ENCODE results near the gene RNASE1.

RNASE1 gene

DNA sequence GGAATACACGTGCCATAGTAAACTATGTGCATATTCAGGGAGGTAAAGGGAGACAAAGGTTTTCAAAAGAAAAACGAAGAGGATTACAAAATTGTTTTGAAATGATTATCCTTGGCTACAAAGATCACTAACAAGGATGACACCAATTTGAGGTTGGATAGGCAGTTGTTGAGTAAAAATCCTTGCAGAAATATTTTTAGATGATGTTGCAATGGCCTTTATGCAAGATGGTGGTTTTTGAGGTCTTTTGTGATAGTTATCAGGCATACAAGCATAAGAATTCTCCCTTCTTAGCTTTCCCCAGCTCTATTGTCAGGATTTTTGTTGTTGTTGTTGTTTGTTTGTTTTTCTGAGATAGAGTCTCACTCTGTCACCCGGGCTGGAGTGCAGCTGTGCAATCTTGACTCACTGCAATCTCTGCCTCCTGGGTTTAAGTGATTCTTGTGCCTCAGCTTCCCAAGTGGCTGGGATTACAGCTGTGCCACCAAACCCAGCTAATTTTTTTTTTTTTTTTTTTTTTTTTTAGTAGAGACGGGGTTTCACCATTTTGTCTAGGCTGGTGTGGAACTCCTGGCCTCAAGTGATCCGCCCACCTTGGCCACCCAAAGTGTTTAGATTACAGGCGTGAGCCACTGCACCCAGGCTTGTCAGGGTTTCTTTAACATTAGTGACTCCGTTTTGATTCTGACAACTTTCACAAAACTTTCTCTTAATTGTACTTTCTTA lies 7.8 kb downstream of the RNASE1 start (continued):
- TF ChIP-seq GLI2 (tag by site-specific recombination; IDR thresholded peaks at IDR 0.05; ENCODE audit: borderline replicate concordance, low read depth) = no peak

GRCh38 chr14:20792556-20792955 lies 10.1 kb downstream of the RNASE1 start:
- TF ChIP-seq ZNF624 (tag by site-specific recombination; IDR thresholded peaks at IDR 0.05) = no peak
- TF ChIP-seq ZNF221 (tag by site-specific recombination; IDR thresholded peaks at IDR 0.05; ENCODE audit: borderline replicate concordance) = no peak
- TF ChIP-seq, protein P1, sequence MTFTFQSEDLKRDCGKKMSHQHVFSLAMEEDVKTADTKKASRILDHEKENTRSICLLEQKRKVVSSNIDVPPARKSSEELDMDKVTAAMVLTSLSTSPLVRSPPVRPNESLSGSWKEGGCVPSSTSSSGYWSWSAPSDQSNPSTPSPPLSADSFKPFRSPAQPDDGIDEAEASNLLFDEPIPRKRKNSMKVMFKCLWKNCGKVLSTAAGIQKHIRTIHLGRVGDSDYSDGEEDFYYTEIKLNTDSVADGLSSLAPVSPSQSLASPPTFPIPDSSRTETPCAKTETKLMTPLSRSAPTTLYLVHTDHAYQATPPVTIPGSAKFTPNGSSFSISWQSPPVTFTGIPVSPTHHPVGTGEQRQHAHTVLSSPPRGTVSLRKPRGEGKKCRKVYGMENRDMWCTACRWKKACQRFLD (tag by site-specific recombination; IDR thresholded peaks at IDR 0.05) = no peak
- no peak for TF ChIP-seq ZNF184 (tag by site-specific recombination; IDR thresholded peaks at IDR 0.05)
- no peak for TF ChIP-seq ZNF174 (tag by site-specific recombination; IDR thresholded peaks at IDR 0.05)
- TF ChIP-seq ZSCAN5A (tag by site-specific recombination; IDR thresholded peaks at IDR 0.05) = no peak
- TF ChIP-seq INSM2 (tag by site-specific recombination; IDR thresholded peaks at IDR 0.05) = no peak
- ChIA-PET CTCF (interaction anchor here (0.7 to 1.6 kb wide), 2 partner anchors 11 to 94 kb away, joined by 4 read pairs; partner anchors contain the start of gene RNASE6), POLR2A (no interaction called here)
- no peaks in the 10 kb centered on the region for H3K36me3 ChIP-seq (ENCODE audit: control insufficient read depth in 2 of 2, insufficient read depth in 1 of 2, low read length in 2 of 2)
- no peaks in the 10 kb centered on the region for H3K9me3 ChIP-seq (ENCODE audit: control insufficient read depth, insufficient read depth, low read depth, low read length)
- no peak overlapping the region for H3K4me3 ChIP-seq (ENCODE audit: low read depth, low read length)
- no peak overlapping the region for H3K27ac ChIP-seq (ENCODE audit: extremely low read depth, low read depth, low read length)
- H3K4me1 ChIP-seq (ENCODE audit: control insufficient read depth, insufficient read depth, low read length) = 0 out of 2 replicates have a peak, but pooled peaks cover 2% of the 10 kb centered on the region

DNA sequence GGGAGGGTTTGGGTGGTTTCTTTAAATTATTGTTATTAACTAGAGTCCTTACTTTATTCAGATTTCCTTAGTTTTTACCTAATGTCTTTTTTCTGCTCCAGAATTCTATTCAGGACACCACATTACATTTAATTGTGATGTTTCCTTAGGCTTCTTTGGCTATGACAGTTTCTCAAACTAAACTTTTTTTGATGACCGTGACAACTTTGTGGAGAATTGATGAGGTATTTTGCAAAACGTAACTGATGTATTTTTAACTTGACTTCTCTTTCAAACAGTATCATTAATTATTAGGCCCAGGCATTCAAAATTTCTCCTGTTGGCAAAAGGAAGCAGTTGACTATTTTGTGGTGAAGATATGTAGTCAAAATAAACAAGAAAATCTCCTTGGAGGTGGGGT lies 11.0 kb downstream of the RNASE1 start:
- POLR2A ChIA-PET = no interaction called here

DNA sequence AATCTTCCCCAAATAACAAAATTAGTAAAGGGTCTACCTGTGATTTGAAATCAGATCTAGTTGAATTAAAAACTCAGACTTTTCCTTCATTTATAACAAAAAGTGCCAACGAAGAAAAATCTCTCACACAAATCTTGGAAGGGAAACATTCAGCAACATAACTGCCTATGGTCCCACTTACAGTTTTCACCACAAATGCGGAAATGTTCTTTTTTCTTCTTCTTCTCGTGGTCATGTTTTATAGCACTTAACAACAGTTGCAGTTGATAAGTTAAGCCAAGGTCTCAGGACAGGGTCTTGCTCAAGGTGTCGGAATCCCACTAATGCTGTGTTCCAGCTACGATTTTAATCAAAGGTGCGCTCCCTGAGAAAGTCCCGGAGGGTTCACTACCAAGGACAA lies 11.5 kb downstream of the RNASE1 start:
- Histone ChIP-seq H3K27ac (ENCODE audit: extremely low read depth, low read depth, low read length) (no peak overlapping the region), H3K36me3 (ENCODE audit: control insufficient read depth in 2 of 2, insufficient read depth in 1 of 2, low read length in 2 of 2) (no peaks in the 10 kb centered on the region), H3K4me3 (ENCODE audit: low read depth, low read length) (no peak overlapping the region), H3K9me3 (ENCODE audit: control insufficient read depth, insufficient read depth, low read depth, low read length) (no peaks in the 10 kb centered on the region), H3K4me1 (ENCODE audit: control insufficient read depth, insufficient read depth, low read length) (0 out of 2 replicates have a peak, but pooled peaks cover 2% of the 10 kb centered on the region)
- POLR2A ChIA-PET = no interaction called here
- CTCF ChIA-PET = no interaction called here
- TF ChIP-seq ZNF561 (tag by site-specific recombination; IDR thresholded peaks at IDR 0.05; ENCODE audit: borderline replicate concordance) (no peak), INSM2 (tag by site-specific recombination; IDR thresholded peaks at IDR 0.05) (no peak), OVOL3 (tag by site-specific recombination; IDR thresholded peaks at IDR 0.05) (no peak), ZNF175 (tag by site-specific recombination; IDR thresholded peaks at IDR 0.05) (no peak), ZFP37 (tag by site-specific recombination; IDR thresholded peaks at IDR 0.05) (no peak), ZNF366 (tag by site-specific recombination; conservative IDR thresholded peaks at IDR 0.05) (no peak), ZNF132 (tag by site-specific recombination; IDR thresholded peaks at IDR 0.05; ENCODE audit: borderline replicate concordance) (no peak), ZNF37A (tag by site-specific recombination; IDR thresholded peaks at IDR 0.05) (no peak), KLF16 (tag by site-specific recombination; IDR thresholded peaks at IDR 0.05) (no peak), ZNF623 (tag by site-specific recombination; IDR thresholded peaks at IDR 0.05) (no peak)
- TF ChIP-seq, protein P2, sequence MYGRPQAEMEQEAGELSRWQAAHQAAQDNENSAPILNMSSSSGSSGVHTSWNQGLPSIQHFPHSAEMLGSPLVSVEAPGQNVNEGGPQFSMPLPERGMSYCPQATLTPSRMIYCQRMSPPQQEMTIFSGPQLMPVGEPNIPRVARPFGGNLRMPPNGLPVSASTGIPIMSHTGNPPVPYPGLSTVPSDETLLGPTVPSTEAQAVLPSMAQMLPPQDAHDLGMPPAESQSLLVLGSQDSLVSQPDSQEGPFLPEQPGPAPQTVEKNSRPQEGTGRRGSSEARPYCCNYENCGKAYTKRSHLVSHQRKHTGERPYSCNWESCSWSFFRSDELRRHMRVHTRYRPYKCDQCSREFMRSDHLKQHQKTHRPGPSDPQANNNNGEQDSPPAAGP (tag by site-specific recombination; IDR thresholded peaks at IDR 0.05) = no peak

More for the DNA sequence above, 11.0 kb downstream of the RNASE1 start:
- H3K4me3 ChIP-seq (ENCODE audit: low read depth, low read length) = no peak overlapping the region
- CTCF ChIA-PET = no interaction called here
- TF ChIP-seq ZNF580 (tag by site-specific recombination; IDR thresholded peaks at IDR 0.05) = no peak
- TF ChIP-seq ZNF626 (tag by site-specific recombination; IDR thresholded peaks at IDR 0.05) = no peak
- no peak for TF ChIP-seq ZNF248 (tag by site-specific recombination; IDR thresholded peaks at IDR 0.05)
- no peak for TF ChIP-seq ZNF768 (tag by site-specific recombination; IDR thresholded peaks at IDR 0.05)
- no peak for TF ChIP-seq ZNF623 (tag by site-specific recombination; IDR thresholded peaks at IDR 0.05)
- no peak for TF ChIP-seq ZNF416 (tag by site-specific recombination; IDR thresholded peaks at IDR 0.05)
- H3K36me3 ChIP-seq (ENCODE audit: control insufficient read depth in 2 of 2, insufficient read depth in 1 of 2, low read length in 2 of 2) = no peaks in the 10 kb centered on the region
- H3K9me3 ChIP-seq (ENCODE audit: control insufficient read depth, insufficient read depth, low read depth, low read length) = no peaks in the 10 kb centered on the region
- 0 out of 2 replicates have a peak, but pooled peaks cover 2% of the 10 kb centered on the region for H3K4me1 ChIP-seq (ENCODE audit: control insufficient read depth, insufficient read depth, low read length)
- no peak overlapping the region for H3K27ac ChIP-seq (ENCODE audit: extremely low read depth, low read depth, low read length)

All from HEK293 (cell line).